ENCODE measurements around the gene ZPLD1.

ZPLD1 gene

GRCh38 chr3:102511168-102511567 lies 76.4 kb downstream of the ZPLD1 start:
- TF ChIP-seq CTCF (IDR thresholded peaks at IDR 0.05; ENCODE audit: low read depth, low read length), result no peak
- no peak for DNase-seq (ENCODE audit: extremely low read depth, low read depth)

DNA sequence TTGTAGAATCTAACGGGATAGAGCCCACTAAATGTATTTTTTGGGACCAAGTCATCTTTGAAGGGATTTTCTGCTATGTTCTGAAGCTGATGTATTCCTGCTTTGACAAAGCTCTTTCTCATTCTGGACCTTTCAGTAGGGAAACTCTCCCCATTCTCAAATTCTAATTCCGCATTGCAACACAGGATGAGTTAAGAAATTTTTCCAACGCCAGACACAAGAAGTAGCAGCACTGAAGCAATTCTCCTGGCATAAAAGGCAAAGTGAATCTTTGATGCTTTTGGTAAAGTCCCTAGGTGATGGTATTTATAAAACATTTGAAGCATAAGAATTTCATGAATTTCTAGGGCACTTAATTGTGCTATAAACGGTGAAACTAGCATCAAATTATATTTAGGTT lies 76.8 kb downstream of the ZPLD1 start:
- TF ChIP-seq CTCF (IDR thresholded peaks at IDR 0.05; ENCODE audit: low read depth, low read length), result no peak
- DNase-seq (ENCODE audit: extremely low read depth, low read depth), result no peak

- DNase-seq (ENCODE audit: extremely low read depth, low read depth), result no peak
- TF ChIP-seq CTCF (IDR thresholded peaks at IDR 0.05; ENCODE audit: low read depth, low read length), result no peak
Observed at GRCh38 chr3:102512734-102513504, 78.1 kb downstream of the ZPLD1 start.

- DNase-seq (ENCODE audit: extremely low read depth, low read depth), result no peak
Observed at GRCh38 chr3:102514241-102514640, 79.4 kb downstream of the ZPLD1 start.

DNA sequence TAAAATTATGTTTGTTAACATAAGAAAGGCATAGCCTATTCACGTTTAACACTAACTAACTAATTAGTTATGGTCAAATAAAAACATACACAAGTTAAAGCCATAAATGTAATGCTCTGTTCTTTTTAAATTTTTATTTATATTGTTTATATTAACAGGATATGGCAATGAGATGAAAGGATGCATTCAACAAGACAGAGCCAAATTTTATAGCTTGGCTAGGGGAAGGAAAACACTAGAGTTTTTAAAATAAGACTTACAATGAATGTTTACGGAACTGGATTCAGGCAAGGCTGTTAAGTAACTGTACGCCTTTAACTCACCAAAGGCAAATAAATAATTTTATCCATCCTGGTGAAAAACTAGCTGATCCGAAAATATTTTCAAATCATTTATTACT lies 86.4 kb downstream of the ZPLD1 start:
- no peak for TF ChIP-seq CTCF (IDR thresholded peaks at IDR 0.05; ENCODE audit: low read depth, low read length)
- DNase-seq (ENCODE audit: extremely low read depth, low read depth), result no peak

More at GRCh38 chr3:102514241-102514640, 79.4 kb downstream of the ZPLD1 start:
- TF ChIP-seq CTCF (IDR thresholded peaks at IDR 0.05; ENCODE audit: low read depth, low read length), result no peak

DNA sequence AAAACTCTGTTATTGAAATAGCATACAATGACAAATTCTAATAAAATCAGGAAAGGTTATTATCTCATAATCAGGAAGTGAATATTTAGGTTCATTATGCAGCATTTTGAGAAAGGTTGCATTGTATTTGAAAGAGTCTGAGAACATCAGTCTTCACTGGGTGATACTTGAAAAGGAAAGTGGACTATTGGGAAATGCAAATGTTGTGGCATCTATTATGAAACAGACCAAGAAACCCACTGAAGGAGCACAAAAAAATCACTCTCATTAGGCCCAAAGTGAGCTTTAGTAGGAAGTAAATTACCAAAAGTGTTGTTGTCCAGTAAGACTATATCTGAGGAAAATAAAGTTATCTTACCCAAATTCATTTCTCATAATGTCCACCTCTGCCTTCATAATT lies 90.8 kb downstream of the ZPLD1 start:
- no peak for DNase-seq (ENCODE audit: extremely low read depth, low read depth)
- TF ChIP-seq CTCF (IDR thresholded peaks at IDR 0.05; ENCODE audit: low read depth, low read length), result no peak

DNA sequence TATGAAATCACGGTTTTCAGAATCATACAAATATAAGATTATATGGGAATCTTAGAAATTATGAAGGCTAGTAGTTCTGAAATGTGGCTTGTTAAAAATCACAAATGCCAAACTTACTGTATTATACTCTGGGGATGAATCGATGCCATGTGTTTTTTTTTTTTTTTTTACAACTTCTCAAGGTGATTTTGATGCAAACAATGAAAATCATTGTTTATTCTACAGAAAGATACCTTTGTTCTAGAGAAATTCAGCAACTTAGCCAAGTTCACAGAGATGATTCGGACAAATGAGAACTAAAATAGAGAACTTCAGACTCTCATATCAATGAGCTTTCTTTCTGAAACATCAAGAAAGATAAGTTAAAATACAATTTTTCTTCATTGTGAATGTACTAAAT lies 92.0 kb downstream of the ZPLD1 start:
- DNase-seq (ENCODE audit: extremely low read depth, low read depth), result no peak

More for the DNA sequence above, 92.0 kb downstream of the ZPLD1 start:
- TF ChIP-seq CTCF (IDR thresholded peaks at IDR 0.05; ENCODE audit: low read depth, low read length), result no peak
